Hepatocyte (in vitro differentiated cells): ENCODE data around the gene SEL1L3. TPM values are rescaled to one million over a fixed set of nuclear protein-coding genes. Genes with fewer than 3 reads are reported as not detected.

Experiments used
- DNase-seq: peaks from one replicate; pipeline ENCODE4 v3.0.0-alpha.2; 2016; ENCODE audit warnings: low spot score
- H2AFZ ChIP-seq: fragments of 200-600 bp; sonication (generic); 2 replicates; pipeline ENCODE4 v1.6.0; 2016; ENCODE audit warnings: antibody characterized with exemption, mild to moderate bottlenecking
- H3K27ac ChIP-seq: fragments of 200-600 bp; sonication (generic); 2 replicates; pipeline ENCODE4 v1.5.1; 2016; ENCODE audit warnings: mild to moderate bottlenecking
- H3K27me3 ChIP-seq: fragments of 200-600 bp; sonication (generic); 2 replicates; pipeline ENCODE4 v1.6.1; 2016
- H3K36me3 ChIP-seq: fragments of 200-600 bp; sonication (generic); replicated peaks from 2 replicates; pipeline ENCODE4 v1.5.1; 2016; ENCODE audit warnings: low read depth; ENCODE audit not compliant: insufficient read depth
- H3K4me1 ChIP-seq: fragments of 200-600 bp; sonication (generic); 2 replicates; pipeline ENCODE4 v1.5.1; 2016; ENCODE audit warnings: mild to moderate bottlenecking, moderate library complexity; ENCODE audit not compliant: insufficient read depth
- H3K4me2 ChIP-seq: fragments of 200-600 bp; sonication (generic); 2 replicates; pipeline ENCODE4 v1.6.0; 2016
- H3K4me3 ChIP-seq: fragments of 200-600 bp; sonication (generic); 2 replicates; pipeline ENCODE4 v1.5.1; 2016; ENCODE audit warnings: mild to moderate bottlenecking
- H3K79me2 ChIP-seq: fragments of 200-600 bp; sonication (generic); 2 replicates; pipeline ENCODE4 v1.6.0; 2017; ENCODE audit warnings: mild to moderate bottlenecking
- H3K9me2 ChIP-seq: fragments of 200-600 bp; sonication (generic); replicated peaks from 2 replicates; pipeline ENCODE4 v1.6.0; 2017; ENCODE audit warnings: mild to moderate bottlenecking; ENCODE audit not compliant: insufficient read depth
- H3K9me3 ChIP-seq: fragments of 200-600 bp; sonication (generic); 2 replicates; pipeline ENCODE4 v1.5.1; 2016; ENCODE audit warnings: low read depth, mild to moderate bottlenecking
- H4K20me1 ChIP-seq: fragments of 200-600 bp; sonication (generic); 2 replicates; pipeline ENCODE4 v1.6.0; 2016; ENCODE audit warnings: mild to moderate bottlenecking; ENCODE audit not compliant: insufficient read depth, poor library complexity, severe bottlenecking
- EZH2 ChIP-seq: fragments of 200-600 bp; sonication (generic); IDR thresholded peaks from 2 replicates; pipeline ENCODE4 v1.6.1; 2016; ENCODE audit warnings: antibody characterized with exemption, mild to moderate bottlenecking, borderline replicate concordance
- EZH2phosphoT487 ChIP-seq: fragments of 200-600 bp; sonication (generic); IDR thresholded peaks from one replicate; pipeline ENCODE4 v1.6.1; 2018; ENCODE audit warnings: antibody characterized with exemption, mild to moderate bottlenecking, low read depth, moderate library complexity; ENCODE audit not compliant: unreplicated experiment, severe bottlenecking
- WGBS: methylation state at CpG from one replicate; pipeline ENCODE4 v1.1.6; 2016; ENCODE audit warnings: low lambda C conversion rate; ENCODE audit errors: missing lambda C conversion rate; 5-methylcytosine and 5-hydroxymethylcytosine counted together
- polyA plus RNA-seq: library from polyadenylated mRNA; unstranded; fragments of >200 nt; fragmentation: Nextera tagmentation; extraction: Ambion mirVana; gene quantifications from 2 replicates; pipeline ENCODE4 v1.2.1, GENCODE V29; 2016
- total RNA-seq: library from RNA; depleted of rRNA; stranded (reverse); fragments of >200 nt; gene quantifications from 2 replicates; pipeline ENCODE4 v1.2.3, GENCODE V29; 2014
- TF ChIP-seq, protein P1 (sequence below): fragments of 200-600 bp; sonication (generic); IDR thresholded peaks from 2 replicates; pipeline ENCODE4 v1.5.1; 2016; ENCODE audit warnings: antibody characterized with exemption, mild to moderate bottlenecking; ENCODE audit not compliant: poor library complexity

SEL1L3 gene
- total and polyA plus RNA-seq, 2 experiments from 2014 or later = 13.7 to 56.2 TPM

GRCh38 chr4:25857403-25857802 lies 5.4 kb downstream of the SEL1L3 start:
- no peak overlapping the region for H3K27ac ChIP-seq
- H3K4me2 ChIP-seq = no peak overlapping the region
- H3K4me3 ChIP-seq = no peak overlapping the region
- no peaks in the 10 kb centered on the region for H3K9me3 ChIP-seq
- no peak for DNase-seq
- H3K79me2 ChIP-seq = peaks cover 29% of the 10 kb centered on the region
- 100% methylated on average over 2 of the region's 2 CpGs for WGBS
- no peaks in the 10 kb centered on the region for H3K36me3 ChIP-seq
- H3K9me2 ChIP-seq = no peaks in the 10 kb centered on the region
- peaks cover 13% of the 10 kb centered on the region for H3K4me1 ChIP-seq
- no peak for TF ChIP-seq EZH2phosphoT487
- TF ChIP-seq, protein P1, sequence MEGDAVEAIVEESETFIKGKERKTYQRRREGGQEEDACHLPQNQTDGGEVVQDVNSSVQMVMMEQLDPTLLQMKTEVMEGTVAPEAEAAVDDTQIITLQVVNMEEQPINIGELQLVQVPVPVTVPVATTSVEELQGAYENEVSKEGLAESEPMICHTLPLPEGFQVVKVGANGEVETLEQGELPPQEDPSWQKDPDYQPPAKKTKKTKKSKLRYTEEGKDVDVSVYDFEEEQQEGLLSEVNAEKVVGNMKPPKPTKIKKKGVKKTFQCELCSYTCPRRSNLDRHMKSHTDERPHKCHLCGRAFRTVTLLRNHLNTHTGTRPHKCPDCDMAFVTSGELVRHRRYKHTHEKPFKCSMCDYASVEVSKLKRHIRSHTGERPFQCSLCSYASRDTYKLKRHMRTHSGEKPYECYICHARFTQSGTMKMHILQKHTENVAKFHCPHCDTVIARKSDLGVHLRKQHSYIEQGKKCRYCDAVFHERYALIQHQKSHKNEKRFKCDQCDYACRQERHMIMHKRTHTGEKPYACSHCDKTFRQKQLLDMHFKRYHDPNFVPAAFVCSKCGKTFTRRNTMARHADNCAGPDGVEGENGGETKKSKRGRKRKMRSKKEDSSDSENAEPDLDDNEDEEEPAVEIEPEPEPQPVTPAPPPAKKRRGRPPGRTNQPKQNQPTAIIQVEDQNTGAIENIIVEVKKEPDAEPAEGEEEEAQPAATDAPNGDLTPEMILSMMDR = no peak
- no peak for TF ChIP-seq EZH2
- no peaks in the 10 kb centered on the region for H3K27me3 ChIP-seq
- no peak overlapping the region for H2AFZ ChIP-seq
- H4K20me1 ChIP-seq = no peaks in the 10 kb centered on the region

- H3K9me3 ChIP-seq = no peaks in the 10 kb centered on the region
- H3K4me2 ChIP-seq = no peak overlapping the region
- no peaks in the 10 kb centered on the region for H3K9me2 ChIP-seq
- no peaks in the 10 kb centered on the region for H4K20me1 ChIP-seq
- H2AFZ ChIP-seq = no peak overlapping the region
- WGBS = 71% methylated on average over 1 of the region's 1 CpG
- H3K4me1 ChIP-seq = peaks cover 11% of the 10 kb centered on the region
- H3K4me3 ChIP-seq = no peak overlapping the region
- H3K27ac ChIP-seq = no peak overlapping the region
- H3K79me2 ChIP-seq = peaks cover 31% of the 10 kb centered on the region
- TF ChIP-seq, protein P1 = no peak
- no peak for TF ChIP-seq EZH2phosphoT487
- no peak for TF ChIP-seq EZH2
- no peak for DNase-seq
- no peaks in the 10 kb centered on the region for H3K36me3 ChIP-seq
- no peaks in the 10 kb centered on the region for H3K27me3 ChIP-seq
Measured at GRCh38 chr4:25856756-25857155, 6.0 kb downstream of the SEL1L3 start.

GRCh38 chr4:25852103-25852502 lies 10.7 kb downstream of the SEL1L3 start:
- TF ChIP-seq EZH2phosphoT487 (no peak), EZH2 (no peak)
- TF ChIP-seq, protein P1 = no peak
- H3K27ac ChIP-seq = no peak overlapping the region
- no peaks in the 10 kb centered on the region for H4K20me1 ChIP-seq
- DNase-seq = no peak
- H3K9me2 ChIP-seq = no peaks in the 10 kb centered on the region
- no peaks in the 10 kb centered on the region for H3K9me3 ChIP-seq
- H3K4me3 ChIP-seq = no peak overlapping the region
- no peaks in the 10 kb centered on the region for H3K27me3 ChIP-seq
- H3K4me1 ChIP-seq = peaks cover 4% of the 10 kb centered on the region
- 91% methylated on average over 3 of the region's 3 CpGs for WGBS
- H2AFZ ChIP-seq = no peak overlapping the region
- peaks cover 9% of the 10 kb centered on the region for H3K79me2 ChIP-seq
- no peak overlapping the region for H3K4me2 ChIP-seq
- H3K36me3 ChIP-seq = no peaks in the 10 kb centered on the region

GRCh38 chr4:25847329-25847728 lies 15.5 kb downstream of the SEL1L3 start:
- no peak for TF ChIP-seq EZH2phosphoT487
- TF ChIP-seq, protein P1 = no peak
- no peak for TF ChIP-seq EZH2
- WGBS = 79% methylated on average over 7 of the region's 7 CpGs
- H3K4me2 ChIP-seq = no peak overlapping the region
- no peaks in the 10 kb centered on the region for H3K4me1 ChIP-seq
- no peak overlapping the region for H3K4me3 ChIP-seq
- H2AFZ ChIP-seq = no peak overlapping the region
- peaks cover 1% of the 10 kb centered on the region for H3K79me2 ChIP-seq
- no peak for DNase-seq
- no peaks in the 10 kb centered on the region for H3K36me3 ChIP-seq
- H3K27ac ChIP-seq = no peak overlapping the region
- H4K20me1 ChIP-seq = no peaks in the 10 kb centered on the region
- H3K9me2 ChIP-seq = no peaks in the 10 kb centered on the region
- no peaks in the 10 kb centered on the region for H3K9me3 ChIP-seq
- H3K27me3 ChIP-seq = no peaks in the 10 kb centered on the region
